ENCODE measurements around the gene CDH10.

Gene CDH10

DNA sequence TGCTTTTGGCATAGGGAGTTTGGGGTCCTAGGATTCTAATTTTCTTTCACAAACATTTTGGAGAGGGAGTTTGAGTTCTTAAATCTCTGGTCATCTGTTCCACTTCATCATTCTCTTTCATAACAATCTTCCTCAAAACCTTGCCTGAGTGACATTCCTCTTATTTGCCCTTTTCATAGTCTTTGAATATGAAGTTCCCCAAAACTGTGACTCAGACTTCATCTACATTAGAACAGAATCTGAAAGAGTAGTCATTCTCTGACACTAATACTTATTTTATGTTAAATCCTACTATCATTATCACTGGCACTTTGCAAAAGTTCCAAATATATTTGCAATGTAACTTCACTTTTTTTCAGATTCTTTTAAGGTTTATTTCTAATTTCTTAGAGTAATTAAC is 163.8 kb downstream of the CDH10 start:
- no peak for TF ChIP-seq ZFX (IDR thresholded peaks at IDR 0.05)
- TF ChIP-seq, protein P1, sequence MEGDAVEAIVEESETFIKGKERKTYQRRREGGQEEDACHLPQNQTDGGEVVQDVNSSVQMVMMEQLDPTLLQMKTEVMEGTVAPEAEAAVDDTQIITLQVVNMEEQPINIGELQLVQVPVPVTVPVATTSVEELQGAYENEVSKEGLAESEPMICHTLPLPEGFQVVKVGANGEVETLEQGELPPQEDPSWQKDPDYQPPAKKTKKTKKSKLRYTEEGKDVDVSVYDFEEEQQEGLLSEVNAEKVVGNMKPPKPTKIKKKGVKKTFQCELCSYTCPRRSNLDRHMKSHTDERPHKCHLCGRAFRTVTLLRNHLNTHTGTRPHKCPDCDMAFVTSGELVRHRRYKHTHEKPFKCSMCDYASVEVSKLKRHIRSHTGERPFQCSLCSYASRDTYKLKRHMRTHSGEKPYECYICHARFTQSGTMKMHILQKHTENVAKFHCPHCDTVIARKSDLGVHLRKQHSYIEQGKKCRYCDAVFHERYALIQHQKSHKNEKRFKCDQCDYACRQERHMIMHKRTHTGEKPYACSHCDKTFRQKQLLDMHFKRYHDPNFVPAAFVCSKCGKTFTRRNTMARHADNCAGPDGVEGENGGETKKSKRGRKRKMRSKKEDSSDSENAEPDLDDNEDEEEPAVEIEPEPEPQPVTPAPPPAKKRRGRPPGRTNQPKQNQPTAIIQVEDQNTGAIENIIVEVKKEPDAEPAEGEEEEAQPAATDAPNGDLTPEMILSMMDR (conservative IDR thresholded peaks at IDR 0.05) = no peak
- no peak overlapping the region for H3K27ac ChIP-seq

DNA sequence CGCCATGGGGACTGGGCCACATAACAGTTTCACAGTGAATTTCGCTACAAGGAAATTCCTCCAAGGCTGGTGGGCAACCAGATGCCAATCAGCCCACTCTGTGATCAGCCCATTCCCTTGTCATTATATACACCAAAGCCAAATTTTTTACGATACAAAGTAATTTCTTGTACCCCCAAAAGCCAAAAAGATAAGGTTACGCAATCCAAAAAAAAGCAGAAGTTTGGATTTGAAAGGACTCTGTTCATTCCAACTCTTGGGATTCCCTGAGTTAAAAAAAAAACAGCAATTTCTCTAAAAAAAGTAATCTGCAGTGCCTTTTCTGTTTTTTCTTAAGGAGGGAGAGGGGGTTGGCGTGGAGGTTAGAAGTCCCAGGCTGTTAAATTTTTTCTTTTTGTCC is 166.8 kb downstream of the CDH10 start:
- TF ChIP-seq, protein P1 (conservative IDR thresholded peaks at IDR 0.05) = no peak
- TF ChIP-seq ZFX (IDR thresholded peaks at IDR 0.05) = no peak
- H3K27ac ChIP-seq = no peak overlapping the region

DNA sequence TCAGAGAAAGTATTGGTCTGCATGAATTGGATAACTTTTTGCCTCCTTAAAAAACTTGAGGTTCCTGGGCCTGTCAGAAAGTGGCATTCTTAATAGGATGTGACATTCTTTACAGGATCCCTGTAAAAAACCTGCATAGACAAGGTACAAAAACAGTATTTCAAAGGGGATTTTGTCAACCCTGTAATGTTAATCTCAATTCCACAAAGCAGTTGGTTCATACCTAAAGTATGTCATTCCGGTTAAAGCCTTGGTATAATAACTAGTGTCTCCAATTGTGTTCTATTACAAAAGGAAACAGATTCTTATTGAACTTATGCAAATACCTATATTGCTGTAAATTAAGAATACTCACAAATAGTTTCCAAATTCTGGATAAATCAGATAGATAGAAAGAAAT is 169.7 kb downstream of the CDH10 start:
- TF ChIP-seq ZFX (IDR thresholded peaks at IDR 0.05) = no peak
- TF ChIP-seq, protein P1 (conservative IDR thresholded peaks at IDR 0.05) = no peak
- H3K27ac ChIP-seq = no peak overlapping the region

- no peak overlapping the region for H3K27ac ChIP-seq
- TF ChIP-seq ZFX (IDR thresholded peaks at IDR 0.05) = no peak
- TF ChIP-seq, protein P1 (conservative IDR thresholded peaks at IDR 0.05) = no peak
Measured at GRCh38 chr5:24474685-24475084, 170.1 kb downstream of the CDH10 start.

- TF ChIP-seq, protein P1 (conservative IDR thresholded peaks at IDR 0.05) = no peak
- no peak for TF ChIP-seq ZFX (IDR thresholded peaks at IDR 0.05)
- no peak overlapping the region for H3K27ac ChIP-seq
Measured at GRCh38 chr5:24472518-24472917, 172.3 kb downstream of the CDH10 start.

DNA sequence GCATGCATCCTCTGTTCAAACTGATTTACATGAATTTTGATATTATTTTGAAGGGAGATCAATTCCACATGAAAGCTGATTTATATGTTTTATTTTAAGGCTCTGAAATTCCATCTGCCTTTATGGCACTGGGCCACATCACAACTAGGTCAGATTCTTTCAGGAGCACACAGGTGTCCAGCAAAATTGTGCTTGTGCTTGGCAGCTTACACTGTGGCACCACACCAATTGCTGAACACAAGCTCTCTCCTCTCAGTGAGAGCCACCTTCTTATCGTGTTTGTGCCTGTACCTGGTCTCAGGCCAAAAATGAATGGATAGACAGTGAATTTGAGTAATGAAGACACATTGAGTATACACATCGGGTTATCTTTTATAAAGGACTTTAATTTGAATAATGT is 200.4 kb downstream of the CDH10 start:
- no peak for TF ChIP-seq ZFX (IDR thresholded peaks at IDR 0.05)
- TF ChIP-seq, protein P1 (conservative IDR thresholded peaks at IDR 0.05) = no peak
- H3K27ac ChIP-seq = no peak overlapping the region

GRCh38 chr5:24439465-24439864 is 205.3 kb downstream of the CDH10 start:
- no peak overlapping the region for H3K27ac ChIP-seq
- TF ChIP-seq, protein P1 (conservative IDR thresholded peaks at IDR 0.05) = no peak

Measured in C4-2B (cell line).